IMR-90 (cell line): ENCODE data around the gene ZBTB47. TPM values are rescaled to one million over a fixed set of nuclear protein-coding genes. Genes with fewer than 3 reads are reported as not detected.

Experiments
- ATAC-seq: fragments of 200-7000 bp; cut with Tn5 transposase; 2 replicates; pipeline ENCODE4 v1.9.1; 2020; ENCODE audit warnings: low read depth, mild to moderate bottlenecking, moderate library complexity
- BruUV-seq: library from RNA; stranded (reverse); fragments of 400-500 nt; replicated peaks from 2 replicates; lab custom pipeline; 2021; lab: Mats Ljungman, UMichigan
- CTCF ChIA-PET: fragments of 300-600 bp; formaldehyde crosslinking; extraction: SDS; loops from one replicate; lab custom pipeline; 2021; ENCODE audit warnings: antibody characterized with exemption; lab: Yijun Ruan, JAX
- POLR2A ChIA-PET: fragments of 300-600 bp; sonication (Branson Sonifier 250); formaldehyde crosslinking; loops from one replicate; lab custom pipeline; 2022; ENCODE audit warnings: antibody characterized with exemption; ENCODE audit not compliant: unreplicated experiment; lab: Charles Lee
- DNase-seq: peaks from one replicate; pipeline ENCODE4 v3.0.0; 2013
- H2AFZ ChIP-seq: replicated peaks from 2 replicates; pipeline ENCODE3; 2013; ENCODE audit warnings: low read length, mild to moderate bottlenecking; ENCODE audit not compliant: poor library complexity
- H2AK5ac ChIP-seq: 2 replicates; pipeline ENCODE4 v1.6.1; 2013; ENCODE audit warnings: low read depth, low read length, inconsistent platforms
- H2AK9ac ChIP-seq: replicated peaks from 2 replicates; pipeline ENCODE3; 2013; ENCODE audit warnings: mild to moderate bottlenecking, low read depth, low read length, moderate library complexity; ENCODE audit not compliant: poor library complexity
- H2BK120ac ChIP-seq: 2 replicates; pipeline ENCODE4 v1.6.1; 2013; ENCODE audit warnings: low read depth, low read length, inconsistent platforms
- H2BK15ac ChIP-seq: 3 replicates; pipeline ENCODE4 v1.6.1; 2013; ENCODE audit warnings: low read depth, low read length, inconsistent platforms
- H2BK20ac ChIP-seq: 2 replicates; pipeline ENCODE4 v1.6.1; 2013; ENCODE audit warnings: low read depth, mild to moderate bottlenecking, inconsistent platforms, low read length, moderate library complexity
- H2BK5ac ChIP-seq: 2 replicates; pipeline ENCODE4 v1.6.1; 2013; ENCODE audit warnings: mild to moderate bottlenecking, low read depth, low read length, inconsistent platforms; ENCODE audit not compliant: poor library complexity, severe bottlenecking
- H3K14ac ChIP-seq: replicated peaks from 2 replicates; pipeline ENCODE4 v1.6.1; 2013; ENCODE audit warnings: low read depth, low read length, inconsistent platforms
- H3K18ac ChIP-seq: 2 replicates; pipeline ENCODE4 v1.6.1; 2013; ENCODE audit warnings: low read depth, low read length, control low read depth
- H3K23ac ChIP-seq: 2 replicates; pipeline ENCODE4 v1.6.1; 2013; ENCODE audit warnings: low read depth, low read length, inconsistent platforms
- H3K27ac ChIP-seq: 2 replicates; pipeline ENCODE4 v1.5.1; 2013; ENCODE audit warnings: mild to moderate bottlenecking, control low read depth, low read length; ENCODE audit not compliant: insufficient read depth
- H3K27me3 ChIP-seq: 2 replicates; pipeline ENCODE4 v1.6.1; 2013; ENCODE audit warnings: low read length; ENCODE audit not compliant: control insufficient read depth, insufficient read depth
- H3K36me3 ChIP-seq: 2 replicates; pipeline ENCODE4 v1.6.1; 2013; ENCODE audit warnings: low read length, mixed read lengths; ENCODE audit not compliant: control insufficient read depth, insufficient read depth
- H3K4ac ChIP-seq: 2 replicates; pipeline ENCODE4 v1.6.1; 2013; ENCODE audit warnings: low read depth, low read length, inconsistent platforms
- H3K4me1 ChIP-seq: 2 replicates; pipeline ENCODE4 v1.6.1; 2013; ENCODE audit warnings: low read length, mixed read lengths; ENCODE audit not compliant: control insufficient read depth, insufficient read depth
- H3K4me2 ChIP-seq: 2 replicates; pipeline ENCODE4 v1.6.1; 2013; ENCODE audit warnings: low read depth, mild to moderate bottlenecking, control low read depth, low read length, moderate library complexity
- H3K4me3 ChIP-seq: 2 replicates; pipeline ENCODE4 v1.5.1; 2013; ENCODE audit warnings: low read depth, mild to moderate bottlenecking, control low read depth, low read length, moderate library complexity; ENCODE audit not compliant: insufficient read depth
- H3K56ac ChIP-seq: 2 replicates; pipeline ENCODE4 v1.6.1; 2013; ENCODE audit warnings: low read length, inconsistent platforms; ENCODE audit not compliant: insufficient read depth; ENCODE audit errors: extremely low read depth
- H3K79me1 ChIP-seq, 2 experiments: 2 replicates each; pipeline ENCODE4 v1.6.1; 2013; ENCODE audit warnings: low read length in 2 of 2, inconsistent platforms in 1 of 2, low read depth in 1 of 2
- H3K9ac ChIP-seq: 2 replicates; pipeline ENCODE4 v1.6.1; 2013; ENCODE audit warnings: low read depth, low read length, control low read depth
- H3K9me1 ChIP-seq: 2 replicates; pipeline ENCODE4 v1.6.1; 2013; ENCODE audit warnings: low read length, inconsistent platforms; ENCODE audit not compliant: insufficient read depth
- H3K9me3 ChIP-seq: 2 replicates; pipeline ENCODE4 v1.6.1; 2013; ENCODE audit warnings: low read length; ENCODE audit not compliant: control insufficient read depth, insufficient read depth
- H4K20me1 ChIP-seq: 2 replicates; pipeline ENCODE4 v1.6.1; 2013; ENCODE audit warnings: low read length, inconsistent platforms; ENCODE audit not compliant: insufficient read depth
- H4K5ac ChIP-seq: 2 replicates; pipeline ENCODE4 v1.6.1; 2013; ENCODE audit warnings: mild to moderate bottlenecking, low read depth, low read length, control low read depth
- H4K8ac ChIP-seq, 2 experiments: 2 replicates each; pipeline ENCODE4 v1.6.1; 2013; ENCODE audit warnings: low read depth in 2 of 2, low read length in 2 of 2, control low read depth in 1 of 2, inconsistent platforms in 1 of 2
- H4K91ac ChIP-seq: 2 replicates; pipeline ENCODE4 v1.6.1; 2013; ENCODE audit warnings: low read depth, low read length, inconsistent platforms; ENCODE audit not compliant: insufficient read depth
- CEBPB ChIP-seq: IDR thresholded peaks from 2 replicates; pipeline ENCODE4 v1.6.1; 2012; ENCODE audit warnings: low read depth, low read length, improper control_type of control experiment
- CTCF ChIP-seq: conservative IDR thresholded peaks from 2 replicates; pipeline ENCODE4 v1.5.1; 2012; ENCODE audit warnings: mild to moderate bottlenecking, low read depth, low read length, improper control_type of control experiment
- ELK1 ChIP-seq: fragments of 150-350 bp; IDR thresholded peaks from 2 replicates; pipeline ENCODE4 v1.6.1; 2016; ENCODE audit warnings: low read depth, mild to moderate bottlenecking, low read length, moderate library complexity, borderline replicate concordance
- FOS ChIP-seq: fragments of 150-350 bp; IDR thresholded peaks from 2 replicates; pipeline ENCODE4 v1.6.1; 2016; ENCODE audit warnings: low read depth, low read length
- MAFK ChIP-seq: IDR thresholded peaks from 2 replicates; pipeline ENCODE4 v1.6.1; 2012; ENCODE audit warnings: low read depth, low read length, improper control_type of control experiment
- MAZ ChIP-seq: IDR thresholded peaks from 2 replicates; pipeline ENCODE4 v1.6.1; 2012; ENCODE audit warnings: low read depth, mild to moderate bottlenecking, low read length, improper control_type of control experiment, moderate library complexity, borderline replicate concordance
- POLR2A ChIP-seq: IDR thresholded peaks from 2 replicates; pipeline ENCODE4 v1.6.1; 2012; ENCODE audit warnings: mild to moderate bottlenecking, low read depth, low read length
- RAD21 ChIP-seq: IDR thresholded peaks from 2 replicates; pipeline ENCODE4 v1.6.1; 2012; ENCODE audit warnings: low read length, improper control_type of control experiment
- RCOR1 ChIP-seq: IDR thresholded peaks from 2 replicates; pipeline ENCODE4 v1.6.1; 2012; ENCODE audit warnings: mild to moderate bottlenecking, low read length, improper control_type of control experiment; ENCODE audit not compliant: insufficient replicate concordance
- SMC3 ChIP-seq: fragments of 150-350 bp; IDR thresholded peaks from 2 replicates; pipeline ENCODE4 v1.6.1; 2016; ENCODE audit warnings: low read depth, mild to moderate bottlenecking, antibody characterized with exemption, low read length, moderate library complexity
- USF2 ChIP-seq: fragments of 150-350 bp; IDR thresholded peaks from 2 replicates; pipeline ENCODE4 v1.6.1; 2017; ENCODE audit warnings: mild to moderate bottlenecking, antibody characterized with exemption, low read length, low read depth
- dilution Hi-C: fragments of 300-500 bp; cut with HindIII; formaldehyde crosslinking; loops from one replicate; pipeline ENCODE4 v1.14.3; 2018; ENCODE audit warnings: low sequenced_read_pairs; ENCODE audit not compliant: unreplicated experiment
- in situ Hi-C: fragments of 300-500 bp; cut with MboI; formaldehyde crosslinking; loops from 3 replicates; pipeline ENCODE4 v1.14.3; 2019; ENCODE audit warnings: low sequenced_read_pairs, inconsistent platforms, mixed read lengths
- intact Hi-C: fragments of 100-400 bp; cut with micrococcal nuclease; formaldehyde crosslinking; loops from 2 replicates; pipeline ENCODE4 v1.10.0; 2022
- polyA plus RNA-seq, 3 experiments: library from polyadenylated mRNA; depleted of rRNA; stranded (reverse); fragments of >200 nt; gene quantifications; 2 replicates each; pipeline ENCODE4 v1.2.3, GENCODE V29; 2012; ENCODE audit warnings: low replicate concordance in 1 of 3
- total RNA-seq: library from RNA; depleted of rRNA; stranded (reverse); fragments of >200 nt; gene quantifications from 2 replicates; pipeline ENCODE4 v1.2.3, GENCODE V29; 2012

ZBTB47 gene
- total and polyA plus RNA-seq, 2 of the 4 experiments (the other 2 are of a cell fraction): 10.9 to 16.8 TPM

GRCh38 chr3:42673082-42673481 is 19.6 kb downstream of the ZBTB47 start:
- H3K4me2 ChIP-seq: no peak overlapping the region
- ChIA-PET CTCF (no interaction called here), POLR2A (no interaction called here)
- BruUV-seq: no TSS peak
- H3K36me3 ChIP-seq: no peaks in the 10 kb centered on the region
- no peak for DNase-seq
- peaks cover 10% of the 10 kb centered on the region for H3K27me3 ChIP-seq
- H3K79me1 ChIP-seq: no peaks in the 10 kb centered on the region
- in situ Hi-C loops: no loop called here
- no peak overlapping the region for H3K4ac ChIP-seq
- no peak overlapping the region for H3K4me3 ChIP-seq
- TF ChIP-seq CEBPB (no peak), FOS (no peak), MAFK (no peak), POLR2A (no peak), MAZ (no peak), CTCF (no peak), USF2 (no peak), RCOR1 (no peak), RAD21 (no peak), SMC3 (no peak), ELK1 (no peak)
- H4K5ac ChIP-seq: no peak overlapping the region
- no peak overlapping the region for H2AFZ ChIP-seq
- H2BK20ac ChIP-seq: no peak overlapping the region
- H2BK120ac ChIP-seq: no peak overlapping the region
- H2BK15ac ChIP-seq: no peak overlapping the region
- dilution Hi-C loops: no loop called here
- no peak overlapping the region for H4K8ac ChIP-seq
- intact Hi-C loops: no loop called here
- no peak overlapping the region for H3K14ac ChIP-seq
- H3K18ac ChIP-seq: no peak overlapping the region
- no peak overlapping the region for H4K91ac ChIP-seq
- H3K9ac ChIP-seq: no peak overlapping the region
- H2BK5ac ChIP-seq: no peak overlapping the region
- H2AK5ac ChIP-seq: no peak overlapping the region
- no peaks in the 10 kb centered on the region for H3K9me1 ChIP-seq
- H3K23ac ChIP-seq: no peak overlapping the region
- H4K20me1 ChIP-seq: no peaks in the 10 kb centered on the region
- peaks cover 5% of the 10 kb centered on the region for H3K9me3 ChIP-seq
- H3K27ac ChIP-seq: no peak overlapping the region
- no peaks in the 10 kb centered on the region for H3K4me1 ChIP-seq
- no peak overlapping the region for H3K56ac ChIP-seq
- H2AK9ac ChIP-seq: no peak overlapping the region
- no peak for ATAC-seq
